ENCODE data around the gene SCNN1B. TPM values are rescaled to one million over a fixed set of nuclear protein-coding genes. Genes with fewer than 3 reads are reported as not detected.

Gene SCNN1B
- total RNA-seq, 4 donors from 2014 or later, result 0.66 to 2.7 (median 2.2) TPM

- no peak overlapping the region for H3K4me3 ChIP-seq
- 75 to 95% methylated on average over 2 of the region's 2 CpGs for WGBS, 2 donors
Observed at GRCh38 chr16:23316634-23317265, 14.6 kb downstream of the SCNN1B start.

DNA sequence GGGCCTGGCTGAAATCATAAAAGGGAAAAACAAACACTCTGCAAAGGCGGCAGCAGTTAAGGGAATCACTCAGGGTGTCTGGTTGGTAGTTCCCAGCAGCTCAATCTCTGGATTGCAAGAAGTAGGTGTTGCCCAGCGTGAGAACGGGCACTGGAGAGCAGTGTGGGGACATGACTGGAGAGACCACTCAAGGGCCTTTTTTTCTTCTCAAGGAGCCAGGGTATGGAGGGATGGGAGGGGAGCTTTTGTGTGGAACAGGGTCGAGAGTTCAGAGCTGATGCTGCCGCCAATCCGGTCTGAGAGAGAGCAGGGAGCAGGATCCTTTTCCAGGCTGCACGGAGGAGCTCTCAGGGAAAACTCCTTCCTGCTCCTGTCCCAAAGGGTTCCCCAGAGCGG is 15.2 kb downstream of the SCNN1B start:
- no peak overlapping the region for H3K4me3 ChIP-seq
- no peak overlapping the region for H3K27ac ChIP-seq
- H3K27me3 ChIP-seq, result no peaks in the 10 kb centered on the region
- no peaks in the 10 kb centered on the region for H3K36me3 ChIP-seq
- no peaks in the 10 kb centered on the region for H3K4me1 ChIP-seq
- DNase-seq (ENCODE audit: low spot score in 2 of 2), result no peak
- 43 to 45% methylated on average over 8 of the region's 8 CpGs for WGBS, 2 donors
- no peak for TF ChIP-seq EP300 (IDR thresholded peaks at IDR 0.05)
- no peak for TF ChIP-seq CTCF (IDR thresholded peaks at IDR 0.05)
- no peak for TF ChIP-seq POLR2A (IDR thresholded peaks at IDR 0.05)
- no peaks in the 10 kb centered on the region for H3K9me3 ChIP-seq

More at GRCh38 chr16:23316634-23317265, 14.6 kb downstream of the SCNN1B start:
- no peaks in the 10 kb centered on the region for H3K36me3 ChIP-seq
- TF ChIP-seq EP300 (IDR thresholded peaks at IDR 0.05) (no peak), POLR2A (IDR thresholded peaks at IDR 0.05) (no peak), CTCF (IDR thresholded peaks at IDR 0.05) (no peak)
- no peak overlapping the region for H3K27ac ChIP-seq
- DNase-seq (ENCODE audit: low spot score in 2 of 2), result no peak
- no peaks in the 10 kb centered on the region for H3K27me3 ChIP-seq
- H3K4me1 ChIP-seq, result no peaks in the 10 kb centered on the region
- H3K9me3 ChIP-seq, result no peaks in the 10 kb centered on the region

DNA sequence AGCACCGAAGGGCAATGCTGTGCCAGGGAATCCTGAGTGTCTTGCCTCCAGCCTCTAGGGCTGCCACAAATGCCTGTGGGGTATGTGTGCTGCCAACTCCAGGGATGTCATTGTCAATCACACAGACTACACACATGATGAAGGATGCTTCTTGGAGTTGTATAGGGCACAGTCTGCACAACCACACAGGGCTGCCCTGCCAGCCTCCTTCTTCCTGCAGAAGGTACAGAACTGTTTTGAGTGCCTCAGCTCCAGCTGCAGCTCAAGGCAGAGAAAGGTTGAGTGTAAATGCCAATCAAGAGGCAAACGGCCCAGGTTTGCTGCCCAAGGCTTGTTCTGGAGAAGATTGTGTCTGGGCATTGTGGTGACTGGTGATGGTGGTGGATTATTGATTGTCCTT is 15.6 kb downstream of the SCNN1B start:
- Histone ChIP-seq H3K36me3 (no peaks in the 10 kb centered on the region), H3K27ac (no peak overlapping the region), H3K4me3 (no peak overlapping the region), H3K27me3 (no peaks in the 10 kb centered on the region), H3K9me3 (no peaks in the 10 kb centered on the region), H3K4me1 (no peaks in the 10 kb centered on the region)
- no peak for DNase-seq (ENCODE audit: low spot score in 2 of 2)
- TF ChIP-seq CTCF (IDR thresholded peaks at IDR 0.05) (no peak), POLR2A (IDR thresholded peaks at IDR 0.05) (no peak), EP300 (IDR thresholded peaks at IDR 0.05) (no peak)
- WGBS, 2 donors, result 56 to 72% methylated on average over 2 of the region's 2 CpGs

- Histone ChIP-seq H3K4me1 (no peaks in the 10 kb centered on the region), H3K27me3 (no peaks in the 10 kb centered on the region), H3K4me3 (no peak overlapping the region), H3K9me3 (no peaks in the 10 kb centered on the region), H3K27ac (no peak overlapping the region), H3K36me3 (no peaks in the 10 kb centered on the region)
- WGBS, 2 donors, result 91 to 95% methylated on average over 2 of the region's 2 CpGs
- TF ChIP-seq POLR2A (IDR thresholded peaks at IDR 0.05) (no peak), CTCF (IDR thresholded peaks at IDR 0.05) (no peak)
- DNase-seq (ENCODE audit: low spot score in 2 of 2), result no peak
Observed at GRCh38 chr16:23318639-23319038, 16.5 kb downstream of the SCNN1B start.

- no peak overlapping the region for H3K27ac ChIP-seq
- H3K9me3 ChIP-seq, result no peaks in the 10 kb centered on the region
- no peaks in the 10 kb centered on the region for H3K36me3 ChIP-seq
- 84 to 88% methylated on average over 15 of the region's 15 CpGs for WGBS, 2 donors
- H3K4me1 ChIP-seq, result no peaks in the 10 kb centered on the region
- TF ChIP-seq EP300 (IDR thresholded peaks at IDR 0.05) (no peak), CTCF (IDR thresholded peaks at IDR 0.05) (no peak), POLR2A (IDR thresholded peaks at IDR 0.05) (no peak)
- H3K27me3 ChIP-seq, result no peaks in the 10 kb centered on the region
- DNase-seq (ENCODE audit: low spot score in 2 of 2), result no peak
- no peak overlapping the region for H3K4me3 ChIP-seq
Observed at GRCh38 chr16:23319861-23320615, 17.9 kb downstream of the SCNN1B start.

All from tibial nerve (tissue), 4 donors.